ENCODE results near the gene METTL23. TPM values are rescaled to one million over a fixed set of nuclear protein-coding genes. Genes with fewer than 3 reads are reported as not detected.

METTL23 gene
- polyA plus RNA-seq, 1 donor from 2014 or later: 59.8 TPM

GRCh38 chr17:76735006-76735405, 8.4 kb downstream of the METTL23 start:
- Histone ChIP-seq H4K20me1 (ENCODE audit: insufficient read depth) (peaks cover 7% of the 10 kb centered on the region), H3K27me3 (ENCODE audit: insufficient read depth, low read depth, low read length) (no peaks in the 10 kb centered on the region), H3K9me3 (ENCODE audit: low read length) (no peaks in the 10 kb centered on the region), H2AFZ (ENCODE audit: low read depth, low read length) (no peak overlapping the region), H3K36me3 (ENCODE audit: insufficient read depth, low read length) (no peaks in the 10 kb centered on the region), H3K9me2 (ENCODE audit: insufficient read depth, low read length) (no peaks in the 10 kb centered on the region), H3K27ac (ENCODE audit: low read length) (no peak overlapping the region), H3F3A (ENCODE audit: insufficient read depth, low read length, poor library complexity, severe bottlenecking) (peaks cover 2% of the 10 kb centered on the region), H3K9ac (ENCODE audit: low read length) (peak overlapping the region; percentile 96), H3K4me3 (ENCODE audit: low read length) (peak overlapping the region; percentile 93), H3K79me2 (replicated peaks; ENCODE audit: insufficient read depth, low read length) (peaks cover 49% of the 10 kb centered on the region), H3K4me2 (ENCODE audit: low read length) (peak overlapping the region; percentile 78)
- TF ChIP-seq TAF1 (IDR thresholded peaks at IDR 0.05; ENCODE audit: low read depth): no peak
- no peak for TF ChIP-seq EP300 (conservative IDR thresholded peaks at IDR 0.05; ENCODE audit: poor library complexity, severe bottlenecking)
- no peak for TF ChIP-seq CTCF (IDR thresholded peaks at IDR 0.05; ENCODE audit: poor library complexity, severe bottlenecking)
- no peak for TF ChIP-seq EZH2 (IDR thresholded peaks at IDR 0.05; ENCODE audit: borderline replicate concordance, insufficient read depth, low read length, poor library complexity, severe bottlenecking)
- no peak for TF ChIP-seq SMC3 (conservative IDR thresholded peaks at IDR 0.05; ENCODE audit: poor library complexity)
- TF ChIP-seq REST (IDR thresholded peaks at IDR 0.05; ENCODE audit: borderline replicate concordance): no peak
- TF ChIP-seq POLR2AphosphoS5 (IDR thresholded peaks at IDR 0.05): no peak
- TF ChIP-seq MXI1 (conservative IDR thresholded peaks at IDR 0.05; ENCODE audit: poor library complexity, severe bottlenecking): no peak
- no peak for TF ChIP-seq RAD21 (conservative IDR thresholded peaks at IDR 0.05)

DNA sequence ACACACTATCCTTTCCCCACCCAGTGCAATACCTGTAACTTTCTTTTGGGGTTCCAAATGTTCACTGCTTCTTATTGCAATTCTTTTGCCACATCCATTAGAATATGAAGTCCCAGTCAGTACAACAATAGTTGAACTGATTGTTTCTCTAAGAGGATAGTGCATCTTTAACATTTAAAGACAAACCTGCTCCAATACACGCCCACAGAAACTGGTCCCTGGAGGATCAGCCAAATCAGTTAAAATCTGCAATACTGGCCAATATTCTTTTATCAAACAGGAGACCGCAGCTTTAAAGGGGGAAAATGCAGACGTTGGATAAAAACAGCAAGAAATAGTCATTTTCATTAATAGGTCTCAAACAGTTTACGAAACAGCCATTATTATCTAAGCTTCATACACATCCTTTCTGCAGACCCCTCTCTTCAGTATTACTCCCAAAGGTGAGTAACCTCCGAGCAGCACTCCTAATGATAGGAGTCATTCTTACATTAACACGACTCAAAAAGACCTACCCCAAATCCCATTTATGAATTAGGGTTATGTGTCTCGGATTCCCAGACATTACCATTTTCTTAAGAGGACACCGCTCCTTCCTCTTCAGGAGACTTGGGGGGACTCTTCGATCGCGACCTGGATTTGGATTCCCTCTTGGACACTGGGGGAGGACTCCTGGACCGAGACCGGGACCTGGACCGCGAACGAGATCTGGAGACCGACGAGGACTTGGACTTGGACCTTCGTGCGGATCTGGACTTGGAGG, 9.1 kb downstream of the METTL23 start:
- H3K27ac ChIP-seq (ENCODE audit: low read length): peak overlapping the region; percentile 98
- no peaks in the 10 kb centered on the region for H3K36me3 ChIP-seq (ENCODE audit: insufficient read depth, low read length)
- peak overlapping the region; percentile 93 for H3K4me3 ChIP-seq (ENCODE audit: low read length)
- H2AFZ ChIP-seq (ENCODE audit: low read depth, low read length): peak overlapping the region; percentile 25
- H3K27me3 ChIP-seq (ENCODE audit: insufficient read depth, low read depth, low read length): no peaks in the 10 kb centered on the region
- TF ChIP-seq RAD21 (conservative IDR thresholded peaks at IDR 0.05) (no peak), EP300 (conservative IDR thresholded peaks at IDR 0.05; ENCODE audit: poor library complexity, severe bottlenecking) (no peak), SMC3 (conservative IDR thresholded peaks at IDR 0.05; ENCODE audit: poor library complexity) (no peak), CTCF (IDR thresholded peaks at IDR 0.05; ENCODE audit: poor library complexity, severe bottlenecking) (no peak), EZH2 (IDR thresholded peaks at IDR 0.05; ENCODE audit: borderline replicate concordance, insufficient read depth, low read length, poor library complexity, severe bottlenecking) (no peak), MXI1 (conservative IDR thresholded peaks at IDR 0.05; ENCODE audit: poor library complexity, severe bottlenecking) (no peak), TAF1 (IDR thresholded peaks at IDR 0.05; ENCODE audit: low read depth) (no peak), POLR2AphosphoS5 (IDR thresholded peaks at IDR 0.05) (no peak), REST (IDR thresholded peaks at IDR 0.05; ENCODE audit: borderline replicate concordance) (no peak)
- H3K9me3 ChIP-seq (ENCODE audit: low read length): no peaks in the 10 kb centered on the region
- peaks cover 49% of the 10 kb centered on the region for H3K79me2 ChIP-seq (replicated peaks; ENCODE audit: insufficient read depth, low read length)
- peaks cover 7% of the 10 kb centered on the region for H4K20me1 ChIP-seq (ENCODE audit: insufficient read depth)
- H3F3A ChIP-seq (ENCODE audit: insufficient read depth, low read length, poor library complexity, severe bottlenecking): peaks cover 2% of the 10 kb centered on the region
- peak overlapping the region; percentile 78 for H3K4me2 ChIP-seq (ENCODE audit: low read length)
- H3K9ac ChIP-seq (ENCODE audit: low read length): peak overlapping the region; percentile 96
- no peaks in the 10 kb centered on the region for H3K9me2 ChIP-seq (ENCODE audit: insufficient read depth, low read length)
